ENCODE measurements around the gene SETBP1.

DNA sequence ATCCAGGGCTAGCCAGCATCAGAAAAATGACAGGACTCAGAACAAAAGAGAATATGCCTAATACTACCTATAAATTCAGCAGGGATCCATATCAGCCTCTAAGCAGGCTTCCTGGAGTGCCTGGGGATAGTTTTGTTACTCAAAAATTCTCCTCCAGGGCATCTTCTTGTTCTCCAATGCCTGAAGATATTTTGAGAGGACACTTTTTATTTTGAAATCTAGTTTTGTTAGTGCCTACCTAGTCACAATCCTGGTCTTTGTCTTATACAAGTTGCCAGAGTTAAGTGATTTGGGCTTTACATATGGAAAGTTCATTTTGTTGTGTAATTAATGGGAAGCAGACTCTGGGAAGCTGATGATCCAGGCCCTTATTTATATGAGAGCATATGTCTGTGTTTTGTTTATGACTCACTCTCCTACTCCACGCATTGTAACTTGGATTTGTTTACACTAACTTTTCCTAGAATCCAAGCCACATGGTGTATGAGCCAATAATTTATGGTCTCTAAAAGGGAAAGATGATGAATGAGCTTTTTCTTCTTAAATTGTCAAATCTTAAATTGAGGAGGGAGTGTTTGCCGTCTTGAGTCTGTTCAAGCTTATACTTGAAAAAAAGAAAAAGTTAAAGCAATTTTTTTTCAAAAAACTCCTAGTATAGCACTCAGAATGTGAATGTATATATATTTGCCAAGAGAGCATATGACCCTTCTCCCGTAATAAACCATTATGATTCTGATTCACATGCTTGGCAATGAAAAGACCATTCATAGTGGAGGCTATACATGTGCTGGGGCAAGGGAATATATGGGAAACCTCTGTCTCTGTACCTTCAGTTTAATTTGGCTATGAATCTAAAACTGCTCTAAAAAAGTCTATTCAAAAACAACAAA lies 370.3 kb downstream of the SETBP1 start:
- TF ChIP-seq ISL1 (CRISPR knock-in tag; IDR thresholded peaks at IDR 0.05) (peak; percentile 72), ARNTL (CRISPR knock-in tag; IDR thresholded peaks at IDR 0.05; ENCODE audit: borderline replicate concordance, low read depth) (no peak), OSR1 (CRISPR knock-in tag; IDR thresholded peaks at IDR 0.05) (no peak), CSDC2 (CRISPR knock-in tag; IDR thresholded peaks at IDR 0.05) (no peak), ZNF70 (CRISPR knock-in tag; IDR thresholded peaks at IDR 0.05) (no peak), ZNF565 (CRISPR knock-in tag; conservative IDR thresholded peaks at IDR 0.05; ENCODE audit: low read depth) (no peak), ZFP30 (CRISPR knock-in tag; IDR thresholded peaks at IDR 0.05) (no peak), ZFP3 (CRISPR knock-in tag; IDR thresholded peaks at IDR 0.05) (no peak)
- TF ChIP-seq, protein P1, sequence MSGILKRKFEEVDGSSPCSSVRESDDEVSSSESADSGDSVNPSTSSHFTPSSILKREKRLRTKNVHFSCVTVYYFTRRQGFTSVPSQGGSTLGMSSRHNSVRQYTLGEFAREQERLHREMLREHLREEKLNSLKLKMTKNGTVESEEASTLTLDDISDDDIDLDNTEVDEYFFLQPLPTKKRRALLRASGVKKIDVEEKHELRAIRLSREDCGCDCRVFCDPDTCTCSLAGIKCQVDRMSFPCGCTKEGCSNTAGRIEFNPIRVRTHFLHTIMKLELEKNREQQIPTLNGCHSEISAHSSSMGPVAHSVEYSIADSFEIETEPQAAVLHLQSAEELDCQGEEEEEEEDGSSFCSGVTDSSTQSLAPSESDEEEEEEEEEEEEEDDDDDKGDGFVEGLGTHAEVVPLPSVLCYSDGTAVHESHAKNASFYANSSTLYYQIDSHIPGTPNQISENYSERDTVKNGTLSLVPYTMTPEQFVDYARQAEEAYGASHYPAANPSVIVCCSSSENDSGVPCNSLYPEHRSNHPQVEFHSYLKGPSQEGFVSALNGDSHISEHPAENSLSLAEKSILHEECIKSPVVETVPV (CRISPR knock-in tag; IDR thresholded peaks at IDR 0.05): no peak
- TF ChIP-seq, protein P2, sequence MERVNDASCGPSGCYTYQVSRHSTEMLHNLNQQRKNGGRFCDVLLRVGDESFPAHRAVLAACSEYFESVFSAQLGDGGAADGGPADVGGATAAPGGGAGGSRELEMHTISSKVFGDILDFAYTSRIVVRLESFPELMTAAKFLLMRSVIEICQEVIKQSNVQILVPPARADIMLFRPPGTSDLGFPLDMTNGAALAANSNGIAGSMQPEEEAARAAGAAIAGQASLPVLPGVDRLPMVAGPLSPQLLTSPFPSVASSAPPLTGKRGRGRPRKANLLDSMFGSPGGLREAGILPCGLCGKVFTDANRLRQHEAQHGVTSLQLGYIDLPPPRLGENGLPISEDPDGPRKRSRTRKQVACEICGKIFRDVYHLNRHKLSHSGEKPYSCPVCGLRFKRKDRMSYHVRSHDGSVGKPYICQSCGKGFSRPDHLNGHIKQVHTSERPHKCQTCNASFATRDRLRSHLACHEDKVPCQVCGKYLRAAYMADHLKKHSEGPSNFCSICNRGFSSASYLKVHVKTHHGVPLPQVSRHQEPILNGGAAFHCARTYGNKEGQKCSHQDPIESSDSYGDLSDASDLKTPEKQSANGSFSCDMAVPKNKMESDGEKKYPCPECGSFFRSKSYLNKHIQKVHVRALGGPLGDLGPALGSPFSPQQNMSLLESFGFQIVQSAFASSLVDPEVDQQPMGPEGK (CRISPR knock-in tag; IDR thresholded peaks at IDR 0.05; ENCODE audit: borderline replicate concordance): no peak

Data from SK-N-SH treated with all-trans-retinoic acid at 6 μM for 48 hours (cell line).